ENCODE data around the gene METTL3.
"Not testable (repeated sequence)": the region's sequence is repeated elsewhere in the genome, so short reads cannot be mapped to it uniquely, and the experiment has no call there.

Gene METTL3

DNA sequence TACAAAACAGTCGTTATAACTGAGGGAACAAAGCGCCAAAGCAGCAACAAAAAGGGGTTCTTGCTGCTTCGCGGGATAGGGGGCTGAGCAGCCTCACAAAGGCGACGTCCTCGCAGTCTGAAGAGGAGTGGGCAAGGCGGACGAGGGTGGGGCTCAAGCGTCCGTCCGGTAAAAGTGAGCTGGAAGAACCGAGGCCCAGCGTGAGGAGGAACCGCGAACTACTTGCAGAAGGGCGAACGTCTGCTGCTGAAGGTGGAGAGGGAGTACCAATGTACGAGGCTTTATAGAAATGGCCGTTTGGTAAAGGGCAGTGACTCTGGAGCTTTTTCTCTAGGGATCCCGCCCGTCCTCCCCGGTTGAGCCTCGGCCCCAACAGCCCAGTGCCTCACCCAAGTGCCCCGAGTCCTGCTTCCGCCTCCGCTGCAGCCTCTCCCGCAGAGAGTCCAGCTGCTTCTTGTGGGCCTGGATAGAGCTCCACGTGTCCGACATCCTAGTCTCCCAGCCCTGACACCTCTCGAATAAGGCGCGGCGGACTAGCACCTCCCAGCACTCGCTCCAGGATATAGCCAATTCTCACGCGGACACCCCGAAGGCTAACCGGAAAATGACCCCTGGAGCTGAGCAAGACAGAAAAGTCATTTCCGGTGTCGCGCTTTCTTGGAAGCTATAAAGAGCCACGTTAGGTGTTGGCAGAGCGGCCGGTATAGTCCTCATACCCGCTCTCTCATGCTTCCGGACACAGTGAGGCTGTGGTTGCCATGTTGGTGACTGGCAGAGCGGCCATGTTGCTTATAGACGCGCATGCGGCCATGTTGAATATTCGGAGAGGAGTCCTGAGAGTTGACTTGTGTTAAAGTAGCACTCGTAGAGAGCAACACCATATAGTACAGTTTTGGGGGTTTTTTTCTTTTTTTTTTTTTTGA, at the start of gene METTL3:
TSS of gene METTL3 (minus strand) at position 606 of the 923 bp plus-strand sequence. CDS start at position 489, 117 bp downstream.
- peak; percentile 100 for DNase-seq

DNA sequence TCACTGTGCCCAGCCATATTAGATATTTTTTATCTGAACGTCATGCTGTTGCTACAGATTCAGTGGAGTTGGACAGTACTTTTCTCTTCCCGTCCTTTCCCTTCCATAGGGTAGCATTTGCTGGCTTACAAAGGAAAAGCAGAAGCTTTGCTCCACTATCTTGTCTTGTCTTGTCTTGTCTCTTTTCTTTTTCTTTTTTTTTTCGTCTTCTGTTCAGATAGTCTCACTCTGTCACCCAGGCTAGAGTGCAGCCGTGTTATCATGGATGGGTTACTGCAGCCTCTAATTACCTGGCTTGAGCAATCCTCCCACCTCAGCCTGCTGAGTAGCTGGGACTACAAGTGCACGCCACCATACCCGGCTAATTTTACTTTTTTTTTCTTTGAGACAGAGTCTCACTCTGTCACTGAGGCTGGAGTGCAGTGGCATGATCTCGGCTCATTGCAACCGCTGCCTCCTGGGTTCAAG, 47.6 kb upstream of the METTL3 start:
- no peak for DNase-seq

DNA sequence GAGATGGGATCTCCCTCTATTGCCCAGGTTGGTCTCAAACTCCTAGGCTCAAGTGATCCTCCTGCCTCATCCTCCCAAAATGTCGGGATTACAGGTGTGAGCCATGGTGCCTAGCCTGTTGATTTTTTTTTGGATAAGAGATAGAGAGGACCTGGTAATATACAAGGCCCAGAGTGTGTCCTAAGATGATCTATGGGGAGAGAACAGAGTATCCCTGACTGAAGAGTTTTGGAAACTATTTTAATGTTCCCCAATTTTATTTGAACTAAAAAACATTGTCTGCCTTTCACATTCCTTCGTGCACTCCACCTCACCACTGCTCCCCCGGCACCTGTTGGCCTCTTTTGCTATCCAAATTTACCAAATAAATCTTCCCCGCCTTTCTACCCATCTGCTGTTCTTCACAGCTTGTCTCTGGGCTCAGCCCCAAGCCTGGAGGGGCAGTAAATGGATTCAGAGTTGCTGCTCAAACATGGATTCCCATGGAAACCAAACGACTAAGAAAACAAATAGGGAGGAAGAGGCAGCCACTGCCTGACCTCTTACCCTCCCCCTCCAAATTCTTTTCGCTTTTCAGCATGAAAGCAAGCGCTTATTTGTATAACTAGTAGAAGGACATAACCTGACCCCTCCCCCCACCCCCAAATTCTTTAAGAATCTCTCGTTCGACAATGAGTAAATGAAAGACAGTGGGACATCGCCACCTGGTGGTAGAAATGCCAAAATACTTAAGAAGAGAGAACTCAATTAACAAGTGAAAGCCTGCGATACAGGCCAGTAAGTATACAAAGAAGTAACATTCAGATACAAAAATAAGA, 46.2 kb upstream of the METTL3 start:
- peak; percentile 99 for DNase-seq

DNA sequence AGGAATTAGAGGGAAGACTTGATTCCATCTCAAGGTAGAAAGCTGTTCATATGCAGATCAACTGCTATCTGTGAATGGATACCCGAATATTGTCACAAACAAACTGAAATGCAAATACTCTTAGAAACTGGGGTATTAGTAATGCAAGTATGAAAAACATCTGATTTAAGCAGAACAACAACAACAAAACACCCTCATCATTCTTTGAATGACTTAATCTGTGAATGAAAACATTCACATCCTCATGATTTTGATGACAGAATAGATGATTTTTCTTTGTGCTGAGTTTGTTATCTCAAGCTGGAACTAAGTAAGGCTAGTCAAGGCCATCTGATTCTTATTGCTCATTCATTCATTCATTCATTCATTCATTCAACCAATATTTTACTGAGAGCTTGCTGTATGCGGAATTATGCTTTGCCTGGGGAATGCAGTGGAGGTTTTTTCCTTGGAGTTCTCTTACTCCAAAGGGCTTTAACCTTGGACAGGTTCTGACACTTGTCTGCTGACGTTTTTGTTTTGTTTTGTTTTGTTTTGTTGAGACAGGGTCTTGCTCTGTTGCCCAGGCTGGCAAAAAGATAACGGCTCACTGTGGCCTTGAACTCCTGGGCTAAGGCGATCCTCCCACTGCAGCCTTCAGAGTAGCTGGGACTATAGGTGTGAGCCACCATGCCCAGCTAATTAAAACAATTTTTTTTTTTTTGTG, 45.4 kb upstream of the METTL3 start:
- no peak for DNase-seq

- no peak for DNase-seq
These were observed 42.1 kb upstream of the METTL3 start for GRCh38 chr14:21553266-21553665.

DNA sequence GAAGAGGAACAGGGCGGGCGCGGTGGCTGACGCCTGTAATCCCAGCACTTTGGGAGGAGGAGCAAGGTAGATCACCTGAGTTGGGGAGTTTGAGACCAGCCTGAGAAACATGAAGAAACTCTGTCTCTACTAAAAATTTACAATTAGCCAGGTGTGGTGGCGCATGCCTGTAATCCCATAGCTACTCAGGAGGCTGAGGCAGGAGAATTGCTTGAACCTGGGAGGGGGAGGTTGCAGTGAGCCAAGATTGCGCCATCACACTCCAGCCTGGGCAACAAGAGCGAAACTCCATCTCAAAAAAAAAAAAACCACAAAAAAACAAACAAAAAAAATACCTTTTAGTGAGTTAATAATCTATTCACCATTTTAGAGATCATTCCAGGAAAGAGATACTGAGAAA, 33.4 kb upstream of the METTL3 start:
- DNase-seq, result not testable (repeated sequence)

- DNase-seq, result no peak
These were observed 32.8 kb upstream of the METTL3 start for GRCh38 chr14:21543963-21544362.

- DNase-seq, result peak; percentile 34
These were observed 32.4 kb upstream of the METTL3 start for GRCh38 chr14:21543521-21543960.

DNA sequence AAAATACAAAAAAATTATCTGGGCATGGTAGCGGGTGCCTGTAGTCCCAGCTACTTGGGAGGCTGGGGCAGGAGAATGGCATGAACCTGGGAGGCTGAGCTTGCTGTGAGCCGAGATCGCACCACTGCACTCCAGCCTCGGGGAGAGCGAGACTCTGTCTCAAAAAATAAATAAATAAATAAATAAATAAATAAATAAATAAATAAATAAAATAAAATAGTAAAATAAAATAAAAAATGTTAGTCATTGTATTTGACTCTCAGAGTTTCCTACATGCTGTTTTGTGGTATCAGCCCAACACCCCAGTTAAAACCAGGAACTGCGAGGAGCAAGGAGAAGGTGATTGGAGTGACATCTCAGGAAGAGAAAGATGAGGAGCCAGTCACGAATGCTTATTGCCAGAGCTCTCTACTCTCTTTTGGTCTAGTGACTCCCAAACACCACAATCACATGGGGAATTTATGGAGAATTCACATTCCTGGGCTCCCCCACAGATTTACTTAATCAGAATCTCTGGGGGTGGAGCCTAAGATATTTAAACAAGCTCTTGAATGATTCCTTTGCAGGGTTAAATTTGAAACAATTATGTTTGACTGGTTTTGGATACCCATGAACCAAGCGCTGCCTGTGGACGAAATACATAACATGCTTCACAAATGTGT, 30.4 kb upstream of the METTL3 start:
- DNase-seq, result no peak

DNA sequence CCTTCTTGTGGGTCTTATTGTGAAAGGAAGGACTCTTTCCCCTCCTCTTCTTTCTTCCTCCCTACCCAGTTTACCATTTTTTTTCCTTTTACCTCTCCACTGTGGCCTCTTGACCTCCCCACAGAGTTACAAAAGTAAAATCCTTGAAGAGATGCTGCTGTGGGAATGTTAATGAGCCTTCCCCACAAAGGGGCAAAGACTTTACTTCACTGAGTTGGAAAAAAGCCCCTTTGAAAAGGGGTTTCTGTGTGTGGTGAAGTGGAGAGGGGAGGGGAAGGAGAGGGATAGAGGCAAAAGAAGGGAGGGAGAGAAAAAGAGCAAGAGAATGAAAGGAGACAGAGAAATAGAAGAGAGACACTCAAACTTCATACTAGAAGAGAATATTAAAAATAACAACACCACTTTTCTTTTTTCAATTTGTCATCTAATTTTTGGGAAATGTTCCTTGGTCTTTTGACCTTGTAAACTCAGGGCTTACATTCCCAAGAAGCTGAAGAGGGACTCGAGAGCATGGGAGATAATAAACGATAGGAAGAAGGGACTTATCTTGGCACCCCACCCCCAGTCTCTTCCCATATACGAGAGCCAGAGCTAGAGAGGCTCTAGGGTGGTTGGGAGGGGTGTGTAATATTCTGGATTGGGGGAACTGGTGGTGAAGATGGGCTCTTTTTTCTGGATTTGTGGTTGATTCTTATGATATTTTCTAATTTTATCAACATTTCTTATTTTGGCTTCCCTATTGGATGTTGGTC, 28.2 kb upstream of the METTL3 start:
- DNase-seq, result no peak

DNA sequence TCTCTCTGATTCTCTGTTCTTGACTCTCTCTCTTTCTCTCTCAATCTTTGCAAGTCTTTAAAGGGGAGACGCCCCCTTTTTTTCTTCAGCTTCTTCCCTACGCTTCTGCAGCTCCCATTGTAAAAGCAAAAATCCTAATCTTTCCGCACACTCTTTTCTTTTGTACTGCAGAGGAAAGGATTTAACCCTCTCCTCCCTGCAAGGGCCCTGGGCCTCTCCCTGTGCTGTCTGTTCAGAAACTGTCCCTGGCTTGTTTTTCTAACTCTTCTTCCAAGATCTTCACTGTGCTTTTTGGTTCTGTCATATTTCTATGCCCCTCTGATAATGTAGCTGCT, 25.9 kb upstream of the METTL3 start:
- no peak for DNase-seq

DNA sequence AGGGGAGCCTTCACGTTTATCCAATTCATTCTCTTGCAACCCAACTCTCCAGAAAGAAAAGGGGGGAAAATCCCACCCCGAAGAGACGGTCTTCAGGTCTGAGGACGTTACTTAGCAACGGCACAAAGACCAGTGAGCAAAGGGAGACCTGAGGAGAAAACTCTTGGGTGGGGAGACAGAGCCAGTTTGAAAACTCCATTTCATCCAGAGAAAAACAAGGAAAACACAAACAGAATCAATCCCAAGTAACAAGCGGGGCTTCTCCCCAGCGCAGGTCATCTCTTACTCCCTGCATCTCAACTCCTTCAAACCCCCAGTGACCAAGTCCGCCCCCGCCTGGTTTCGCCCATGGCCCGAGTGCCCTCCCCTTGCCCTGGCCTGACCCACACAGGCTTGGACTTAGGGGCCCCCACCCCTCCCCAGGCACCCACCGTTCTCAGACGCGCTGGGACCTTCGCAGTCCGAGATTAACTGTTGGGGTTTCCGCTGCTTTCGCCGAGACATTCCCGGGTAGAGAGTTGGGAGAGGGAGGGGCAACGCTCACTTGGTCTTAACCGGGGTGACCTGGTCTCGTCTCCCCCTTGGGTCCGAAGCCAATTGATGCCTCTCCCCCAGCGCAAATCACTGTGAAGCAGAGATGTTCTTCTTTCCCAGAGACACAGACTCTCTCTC, 25.4 kb upstream of the METTL3 start:
- DNase-seq, result no peak

- no peak for DNase-seq
These were observed 24.6 kb upstream of the METTL3 start for GRCh38 chr14:21535545-21536417.

DNA sequence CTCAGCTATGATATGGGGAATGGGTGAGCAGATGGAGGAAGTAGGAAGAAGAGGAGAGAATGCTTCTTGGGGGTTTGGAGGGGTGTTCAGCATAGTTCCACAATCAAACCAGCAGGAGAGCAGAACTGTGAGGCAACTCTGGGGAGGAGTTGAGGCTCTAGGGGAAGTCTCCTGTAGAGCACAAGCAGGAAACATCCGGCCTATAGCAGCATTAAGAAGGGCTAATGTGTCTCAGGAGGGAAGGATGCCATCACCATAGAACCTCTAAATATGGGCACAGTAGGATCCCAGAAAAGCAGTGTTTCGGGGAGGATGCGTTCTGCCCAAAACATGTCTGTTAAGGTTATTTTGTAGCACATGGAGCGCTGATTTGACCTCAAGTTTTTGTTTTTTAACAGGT, 23.4 kb upstream of the METTL3 start:
- no peak for DNase-seq

GRCh38 chr14:21533294-21533693, 22.2 kb upstream of the METTL3 start:
- no peak for DNase-seq

DNA sequence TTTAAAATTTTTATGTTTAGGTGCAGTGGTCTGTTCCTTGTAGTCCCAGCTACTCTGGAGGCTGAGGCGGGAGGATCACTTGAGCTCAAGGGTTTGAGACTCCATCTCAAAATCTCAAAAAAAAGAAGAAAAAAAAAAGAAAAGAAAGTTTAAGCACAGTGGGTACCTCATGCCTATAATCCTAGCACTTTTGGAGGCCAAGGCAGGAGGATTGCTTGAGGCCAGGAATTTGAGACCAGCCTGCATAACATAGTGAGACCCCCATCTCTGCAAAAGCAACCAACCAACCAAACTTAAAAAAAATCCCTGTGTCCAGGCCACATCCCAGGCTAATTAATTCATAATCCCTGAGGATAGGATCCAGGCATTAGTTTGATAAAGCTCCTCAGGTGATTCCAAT, 18.4 kb upstream of the METTL3 start:
- DNase-seq, result no peak

DNA sequence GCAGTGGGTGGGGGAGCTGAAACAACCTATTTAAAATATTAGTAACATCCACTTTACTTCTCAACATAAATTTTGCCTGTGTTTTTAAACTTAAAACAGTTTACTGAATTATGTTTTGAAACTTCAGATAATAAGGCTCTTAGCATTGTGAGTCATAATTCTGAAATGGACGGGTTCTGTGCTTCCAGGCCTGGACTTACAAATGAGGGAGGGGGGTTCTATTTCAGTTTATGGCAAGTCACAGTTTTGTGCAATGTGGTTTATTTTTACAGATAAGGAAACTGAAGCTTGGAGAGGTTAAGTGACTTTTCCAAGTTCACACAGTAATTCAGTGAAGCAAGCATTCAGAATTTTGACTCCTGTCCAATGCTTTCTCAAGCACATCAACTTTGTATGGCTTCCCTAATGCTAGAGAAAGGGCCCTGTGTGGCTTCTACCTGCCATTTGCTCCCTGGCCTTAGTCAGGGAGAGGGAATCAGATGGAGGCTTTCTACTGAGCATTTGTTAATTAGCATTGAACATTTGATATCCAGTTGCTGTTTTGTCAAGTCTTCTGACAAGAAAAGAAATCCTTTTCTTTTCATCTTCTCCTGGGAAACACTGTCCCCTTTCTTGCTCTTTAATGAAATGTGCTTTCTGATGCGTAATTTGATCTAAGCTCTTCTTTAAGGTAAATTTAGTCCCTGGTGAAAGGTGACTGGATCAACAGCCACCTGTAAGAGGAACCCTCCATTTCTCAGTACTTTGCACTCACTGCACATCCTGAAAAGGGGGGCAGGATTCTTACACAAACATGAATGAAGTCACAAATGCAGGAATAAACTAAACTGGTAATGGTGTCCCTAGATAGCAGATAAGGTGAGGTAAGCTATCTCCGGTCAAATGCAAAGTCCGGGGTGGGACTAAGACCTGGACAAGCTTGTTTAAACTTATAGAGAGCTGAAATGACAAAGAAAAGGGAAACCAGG, 17.5 kb upstream of the METTL3 start:
- no peak for DNase-seq

DNA sequence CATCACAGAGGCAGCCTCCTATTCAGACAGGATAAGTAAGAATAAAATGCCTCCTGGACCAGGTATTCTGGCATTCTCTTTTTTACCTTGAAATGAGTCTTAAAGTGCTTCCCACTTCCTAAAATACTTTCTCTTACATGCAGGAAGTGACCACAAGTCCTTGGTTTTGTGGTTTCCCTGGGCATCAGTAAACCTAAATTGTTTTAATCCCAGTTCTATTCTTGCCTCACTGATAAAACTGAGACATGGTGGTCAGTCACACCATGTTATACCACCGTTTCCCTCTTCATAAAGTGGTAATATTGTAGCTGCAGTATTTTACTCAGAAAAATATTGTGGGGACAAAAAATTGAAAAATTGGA, 16.2 kb upstream of the METTL3 start:
- DNase-seq, result no peak

DNA sequence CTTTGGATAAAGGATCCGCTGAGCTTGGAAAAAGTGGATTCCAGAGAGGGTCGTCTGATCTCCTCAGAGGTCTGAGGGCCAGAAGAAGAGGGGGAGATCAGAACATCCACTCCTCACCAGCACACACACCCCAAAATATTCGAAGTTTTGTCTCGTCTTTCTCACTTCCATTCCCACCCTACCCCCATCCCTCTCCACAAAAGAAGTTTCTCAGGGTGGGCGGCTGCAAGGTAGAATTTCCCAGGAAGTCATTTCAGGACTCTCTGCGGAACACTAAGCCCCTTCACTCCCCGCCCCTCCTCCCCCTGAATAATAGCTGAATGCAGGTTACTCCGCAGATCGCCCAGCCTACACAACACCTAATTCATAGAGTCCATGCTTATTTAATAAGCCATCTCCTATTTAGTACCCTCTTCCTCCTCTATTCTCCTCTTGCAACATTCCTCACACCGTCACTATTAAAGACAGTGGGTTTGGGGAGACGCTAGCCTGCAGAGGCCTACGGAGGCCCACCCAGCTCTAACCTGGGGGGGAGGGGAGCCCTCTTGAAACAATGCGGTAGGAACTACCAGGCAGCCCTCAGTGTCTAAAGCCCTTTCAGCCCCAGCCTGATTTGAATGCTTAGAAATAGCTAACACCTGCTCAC, 15.7 kb upstream of the METTL3 start:
- peak; percentile 69 for DNase-seq
